Neural cell (in vitro differentiated cells): ENCODE results near the gene ATP8B3. TPM values are rescaled to one million over a fixed set of nuclear protein-coding genes. Genes with fewer than 3 reads are reported as not detected.

ENCODE experiments used
- H2AFZ ChIP-seq: fragments of 200-600, 300-800 bp; sonication (generic), shearing (Covaris generic); 2 replicates; pipeline ENCODE4 v1.6.0; 2014; ENCODE audit warnings: low read depth, mild to moderate bottlenecking, antibody characterized with exemption, low read length, moderate library complexity
- H3F3A ChIP-seq: fragments of 200-600 bp; shearing (Covaris generic); 2 replicates; pipeline ENCODE4 v1.6.1; 2016; ENCODE audit warnings: mild to moderate bottlenecking, moderate library complexity, mixed read lengths, antibody characterized with exemption, low read length; ENCODE audit not compliant: insufficient read depth, poor library complexity, severe bottlenecking
- H3K27ac ChIP-seq: fragments of 200-600, 300-800 bp; sonication (generic), shearing (Covaris generic); 2 replicates; pipeline ENCODE4 v1.5.1; 2014; ENCODE audit warnings: mild to moderate bottlenecking, low read length, moderate library complexity
- H3K27me3 ChIP-seq: fragments of 300-800, 200-600 bp; sonication (generic), shearing (Covaris generic); 2 replicates; pipeline ENCODE4 v1.6.0; 2014; ENCODE audit warnings: mild to moderate bottlenecking, low read depth, low read length, moderate library complexity; ENCODE audit not compliant: insufficient read depth
- H3K36me3 ChIP-seq: fragments of 300-800, 200-600 bp; sonication (generic), shearing (Covaris generic); 2 replicates; pipeline ENCODE4 v1.5.1; 2014; ENCODE audit warnings: mild to moderate bottlenecking, antibody characterized with exemption, low read length, moderate library complexity; ENCODE audit not compliant: insufficient read depth
- H3K4me2 ChIP-seq: fragments of 300-800, 200-600 bp; sonication (generic), shearing (Covaris generic); 2 replicates; pipeline ENCODE4 v1.6.0; 2014; ENCODE audit warnings: mild to moderate bottlenecking, low read length
- H3K4me3 ChIP-seq: fragments of 300-800, 200-600 bp; sonication (generic), shearing (Covaris generic); 2 replicates; pipeline ENCODE4 v1.5.1; 2014; ENCODE audit warnings: mild to moderate bottlenecking, low read length, moderate library complexity
- H3K79me2 ChIP-seq: fragments of 200-600 bp; shearing (Covaris generic); replicated peaks from 2 replicates; pipeline ENCODE4 v1.6.0; 2014; ENCODE audit warnings: mild to moderate bottlenecking, low read length, moderate library complexity; ENCODE audit not compliant: insufficient read depth
- H3K9ac ChIP-seq: fragments of 300-800, 200-600 bp; sonication (generic), shearing (Covaris generic); 2 replicates; pipeline ENCODE4 v1.6.1; 2016; ENCODE audit warnings: mild to moderate bottlenecking, low read length, mixed read lengths
- H3K9me2 ChIP-seq: fragments of 200-600 bp; shearing (Covaris generic); 2 replicates; pipeline ENCODE4 v1.6.1; 2016; ENCODE audit warnings: mild to moderate bottlenecking, low read length, mixed read lengths; ENCODE audit not compliant: insufficient read depth
- H3K9me3 ChIP-seq: fragments of 200-600, 300-800 bp; sonication (generic), shearing (Covaris generic); 2 replicates; pipeline ENCODE4 v1.6.1; 2016; ENCODE audit warnings: mild to moderate bottlenecking, mixed run types, low read length, moderate library complexity, mixed read lengths
- H4K20me1 ChIP-seq: fragments of 200-600 bp; shearing (Covaris generic); 2 replicates; pipeline ENCODE4 v1.6.1; 2016; ENCODE audit warnings: mild to moderate bottlenecking, mixed run types; ENCODE audit not compliant: insufficient read depth
- CTCF ChIP-seq: fragments of 450-650 bp; IDR thresholded peaks from 2 replicates; pipeline ENCODE4 v1.5.1; 2014; ENCODE audit warnings: antibody characterized with exemption, mild to moderate bottlenecking, moderate library complexity; ENCODE audit not compliant: poor library complexity, severe bottlenecking
- EP300 ChIP-seq: fragments of 450-650 bp; conservative IDR thresholded peaks from 2 replicates; pipeline ENCODE4 v1.6.1; 2014; ENCODE audit warnings: antibody characterized with exemption, mild to moderate bottlenecking, moderate library complexity; ENCODE audit not compliant: poor library complexity, severe bottlenecking
- EZH2 ChIP-seq: fragments of 200-600, 300-800 bp; shearing (Covaris generic), sonication (generic); IDR thresholded peaks from 2 replicates; pipeline ENCODE4 v1.6.1; 2014; ENCODE audit warnings: antibody characterized with exemption, low read length, borderline replicate concordance, mild to moderate bottlenecking; ENCODE audit not compliant: insufficient read depth, poor library complexity, severe bottlenecking
- MXI1 ChIP-seq: fragments of 450-650 bp; conservative IDR thresholded peaks from 2 replicates; pipeline ENCODE4 v1.6.1; 2014; ENCODE audit warnings: antibody characterized with exemption, mild to moderate bottlenecking; ENCODE audit not compliant: poor library complexity, severe bottlenecking
- POLR2AphosphoS5 ChIP-seq: IDR thresholded peaks from 2 replicates; pipeline ENCODE4 v1.6.1; 2012
- RAD21 ChIP-seq: fragments of 450-650 bp; conservative IDR thresholded peaks from 2 replicates; pipeline ENCODE4 v1.6.1; 2014; ENCODE audit warnings: antibody characterized with exemption, mild to moderate bottlenecking, moderate library complexity
- REST ChIP-seq: IDR thresholded peaks from 2 replicates; pipeline ENCODE4 v1.6.1; 2012; ENCODE audit warnings: borderline replicate concordance
- SMC3 ChIP-seq: fragments of 450-650 bp; conservative IDR thresholded peaks from 2 replicates; pipeline ENCODE4 v1.6.1; 2014; ENCODE audit warnings: antibody characterized with exemption, mild to moderate bottlenecking, moderate library complexity; ENCODE audit not compliant: poor library complexity
- TAF1 ChIP-seq: IDR thresholded peaks from 2 replicates; pipeline ENCODE4 v1.6.1; 2012; ENCODE audit warnings: low read depth
- polyA plus RNA-seq: library from polyadenylated mRNA; depleted of rRNA; stranded (reverse); fragments of >200 nt; gene quantifications from 2 replicates; pipeline ENCODE4 v1.2.3, GENCODE V29; 2014

Gene ATP8B3
- polyA plus RNA-seq, 1 donor from 2014 or later: 1.5 TPM

GRCh38 chr19:1810439-1811160 lies 1.5 kb downstream of the ATP8B3 start (continued):
- TF ChIP-seq MXI1 (no peak), EZH2 (no peak)

GRCh38 chr19:1809678-1810077 lies 2.4 kb downstream of the ATP8B3 start:
- H3F3A ChIP-seq: no peaks in the 10 kb centered on the region
- H3K9me3 ChIP-seq: no peaks in the 10 kb centered on the region
- H2AFZ ChIP-seq: no peak overlapping the region
- H3K9me2 ChIP-seq: no peaks in the 10 kb centered on the region
- no peaks in the 10 kb centered on the region for H4K20me1 ChIP-seq
- TF ChIP-seq EZH2 (no peak), CTCF (no peak), REST (no peak), RAD21 (no peak), EP300 (no peak), SMC3 (no peak)
- no peak overlapping the region for H3K9ac ChIP-seq
- no peaks in the 10 kb centered on the region for H3K36me3 ChIP-seq
- no peak overlapping the region for H3K27ac ChIP-seq
- H3K79me2 ChIP-seq: no peaks in the 10 kb centered on the region
- H3K27me3 ChIP-seq: no peaks in the 10 kb centered on the region
- no peak overlapping the region for H3K4me2 ChIP-seq
- H3K4me3 ChIP-seq: no peak overlapping the region

- H3K9me2 ChIP-seq: no peaks in the 10 kb centered on the region
- H3K79me2 ChIP-seq: no peaks in the 10 kb centered on the region
- no peak overlapping the region for H3K4me3 ChIP-seq
- H3K9ac ChIP-seq: no peak overlapping the region
- no peak overlapping the region for H3K4me2 ChIP-seq
- H3K27me3 ChIP-seq: no peaks in the 10 kb centered on the region
- H3F3A ChIP-seq: no peaks in the 10 kb centered on the region
- no peak for TF ChIP-seq TAF1
- no peak for TF ChIP-seq POLR2AphosphoS5
- TF ChIP-seq REST: no peak
- no peak for TF ChIP-seq SMC3
- no peak for TF ChIP-seq EZH2
- TF ChIP-seq EP300: no peak
- no peak for TF ChIP-seq CTCF
- TF ChIP-seq RAD21: no peak
- no peak for TF ChIP-seq MXI1
- no peaks in the 10 kb centered on the region for H3K9me3 ChIP-seq
- no peak overlapping the region for H3K27ac ChIP-seq
- no peaks in the 10 kb centered on the region for H3K36me3 ChIP-seq
- no peak overlapping the region for H2AFZ ChIP-seq
- no peaks in the 10 kb centered on the region for H4K20me1 ChIP-seq
These were observed 3.7 kb downstream of the ATP8B3 start for GRCh38 chr19:1808395-1808731.
